Muscle layer of duodenum (tissue), 2 donors: ENCODE results near the gene CD164L2.

ENCODE experiments used
- H3K27ac ChIP-seq: one replicate; pipeline ENCODE4 v1.7.0; 2013; ENCODE audit warnings: mild to moderate bottlenecking, low read length
- H3K27me3 ChIP-seq: one replicate; pipeline ENCODE4 v1.7.0; 2013; ENCODE audit warnings: low read depth, mild to moderate bottlenecking, control low read depth, low read length
- H3K36me3 ChIP-seq, 2 donors: one replicate each; pipeline ENCODE4 v1.7.0; 2013; ENCODE audit warnings: low read length in 2 of 2, control low read depth in 1 of 2, mild to moderate bottlenecking in 1 of 2; ENCODE audit not compliant: insufficient read depth in 2 of 2, control insufficient read depth in 1 of 2
- H3K4me1 ChIP-seq, 2 donors: one replicate each; pipeline ENCODE4 v1.7.0; 2013; ENCODE audit warnings: low read length in 2 of 2, mild to moderate bottlenecking in 2 of 2, control low read depth in 1 of 2, moderate library complexity in 1 of 2; ENCODE audit not compliant: insufficient read depth in 2 of 2, control insufficient read depth in 1 of 2
- H3K4me3 ChIP-seq, 2 donors: one replicate each; pipeline ENCODE4 v1.7.0; 2013; ENCODE audit warnings: low read length in 2 of 2, low read depth in 1 of 2, mild to moderate bottlenecking in 1 of 2
- H3K9me3 ChIP-seq, 2 donors: one replicate each; pipeline ENCODE4 v1.7.0; 2013; ENCODE audit warnings: low read length in 2 of 2, control low read depth in 1 of 2, mild to moderate bottlenecking in 1 of 2; ENCODE audit not compliant: control insufficient read depth in 1 of 2
- donor health status: healthy.

The CD164L2 gene

DNA sequence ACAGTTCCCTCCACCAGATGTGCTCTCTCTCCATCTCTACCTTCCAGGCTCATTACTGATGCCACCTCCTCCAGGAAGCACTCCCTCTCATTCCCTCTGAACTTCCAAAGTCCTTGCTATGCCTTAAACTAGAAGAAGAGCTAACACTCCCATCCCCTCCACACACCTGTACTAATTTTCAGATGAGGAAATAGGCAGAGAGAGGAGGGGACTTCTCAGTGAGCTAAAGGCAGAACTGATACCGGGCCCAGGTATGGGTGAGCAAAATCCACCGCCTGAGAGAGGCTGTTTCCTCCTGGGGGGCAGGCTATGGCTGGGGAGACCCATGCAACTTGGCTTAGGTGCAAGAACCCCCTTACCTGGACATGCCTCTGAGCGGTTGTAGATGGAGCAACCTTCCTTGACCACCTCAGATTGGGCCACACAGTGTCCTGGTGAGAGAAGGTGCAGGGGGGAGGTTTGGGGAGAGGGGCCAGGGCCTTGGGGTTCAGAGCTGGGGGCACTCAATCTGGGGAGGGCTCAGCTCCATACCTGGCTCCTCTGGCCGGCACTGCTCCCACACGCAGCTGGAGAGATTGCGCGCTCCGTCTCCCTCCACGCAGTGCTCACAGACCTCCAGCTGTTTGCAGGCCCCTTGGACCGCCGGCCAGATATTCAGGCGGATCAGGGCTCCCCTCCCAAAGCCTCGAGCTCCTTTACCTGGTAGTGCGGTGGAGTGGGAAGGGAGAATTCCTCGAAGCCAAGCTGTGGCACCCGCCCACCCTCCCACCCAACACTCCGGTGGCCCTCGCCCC, 967 bp downstream of the CD164L2 start:
- H3K36me3 ChIP-seq: no peaks in the 10 kb centered on the region
- H3K4me3 ChIP-seq: no peak overlapping the region
- H3K27ac ChIP-seq: no peak overlapping the region
- no peaks in the 10 kb centered on the region for H3K27me3 ChIP-seq
- no peaks in the 10 kb centered on the region for H3K9me3 ChIP-seq
- no peaks in the 10 kb centered on the region for H3K4me1 ChIP-seq

DNA sequence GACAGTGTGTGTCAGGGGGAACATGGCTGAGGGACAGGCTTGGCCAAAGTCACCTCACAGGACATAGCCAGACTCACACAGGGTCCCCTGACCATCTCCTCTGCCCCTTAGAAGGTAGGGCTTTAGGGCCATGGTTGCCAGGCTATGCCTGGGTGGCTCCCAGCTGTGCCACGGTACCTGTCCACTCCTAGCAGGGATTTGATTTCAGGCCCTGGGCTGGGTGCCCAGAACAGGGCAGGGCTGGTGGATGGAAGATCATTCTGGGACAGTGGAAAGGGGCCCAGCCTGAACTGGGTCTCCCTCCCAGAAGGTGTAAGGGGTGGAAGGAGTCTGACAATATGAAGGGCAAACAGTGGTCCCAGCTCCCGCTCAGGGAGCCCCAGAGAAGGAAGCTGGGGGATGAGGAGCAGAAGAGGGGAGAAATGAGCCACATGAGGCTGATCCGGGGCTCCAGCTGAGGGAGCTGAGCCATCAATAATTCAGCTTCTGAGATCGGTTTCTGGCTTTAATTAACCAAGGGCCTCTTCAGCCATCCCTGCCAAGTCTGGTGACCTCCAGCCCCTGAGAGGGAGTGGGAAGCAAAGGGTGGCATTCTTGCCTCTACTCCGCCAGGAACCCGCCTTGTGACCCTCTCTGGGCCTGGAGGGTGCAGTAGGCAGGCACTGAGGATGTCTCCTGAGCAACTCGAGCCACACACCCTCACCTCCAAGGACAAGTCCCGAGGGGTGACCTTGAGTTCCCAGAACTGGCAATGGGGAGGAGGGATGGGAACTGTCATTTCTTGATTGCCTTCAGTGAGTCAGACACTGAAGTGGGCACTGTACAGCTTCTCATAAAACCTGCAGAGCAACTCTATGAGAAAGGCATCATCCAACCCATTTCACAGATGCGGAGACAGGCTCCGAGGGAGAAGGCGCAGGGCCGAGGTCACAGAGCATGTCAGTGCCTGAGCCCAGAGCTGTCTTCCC, 2.1 kb downstream of the CD164L2 start:
- no peaks in the 10 kb centered on the region for H3K36me3 ChIP-seq
- H3K9me3 ChIP-seq: no peaks in the 10 kb centered on the region
- no peak overlapping the region for H3K27ac ChIP-seq
- no peaks in the 10 kb centered on the region for H3K27me3 ChIP-seq
- no peaks in the 10 kb centered on the region for H3K4me1 ChIP-seq
- H3K4me3 ChIP-seq: no peak overlapping the region

DNA sequence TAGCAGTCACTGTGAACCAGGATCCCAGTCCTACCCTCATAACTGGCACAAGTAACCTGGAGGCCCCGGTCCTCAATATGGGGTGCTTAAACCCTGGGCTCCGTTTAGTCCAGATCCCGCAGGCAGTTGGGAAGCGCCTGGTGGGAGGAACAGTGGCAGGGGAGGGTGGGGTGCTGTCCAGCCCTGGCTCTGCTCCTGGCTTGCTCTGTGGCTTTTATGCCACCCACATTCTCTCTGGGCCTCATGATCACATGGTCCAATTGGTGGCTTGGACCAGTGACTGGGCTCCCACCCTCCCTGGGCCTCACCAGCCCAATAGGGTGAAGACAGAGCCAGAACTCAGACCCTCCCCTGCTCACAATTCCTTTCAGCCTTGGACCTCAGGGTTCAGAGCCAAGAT, 2.9 kb downstream of the CD164L2 start:
- Histone ChIP-seq H3K27ac (no peak overlapping the region), H3K4me3 (no peak overlapping the region), H3K9me3 (no peaks in the 10 kb centered on the region), H3K27me3 (no peaks in the 10 kb centered on the region), H3K36me3 (no peaks in the 10 kb centered on the region), H3K4me1 (no peaks in the 10 kb centered on the region)

DNA sequence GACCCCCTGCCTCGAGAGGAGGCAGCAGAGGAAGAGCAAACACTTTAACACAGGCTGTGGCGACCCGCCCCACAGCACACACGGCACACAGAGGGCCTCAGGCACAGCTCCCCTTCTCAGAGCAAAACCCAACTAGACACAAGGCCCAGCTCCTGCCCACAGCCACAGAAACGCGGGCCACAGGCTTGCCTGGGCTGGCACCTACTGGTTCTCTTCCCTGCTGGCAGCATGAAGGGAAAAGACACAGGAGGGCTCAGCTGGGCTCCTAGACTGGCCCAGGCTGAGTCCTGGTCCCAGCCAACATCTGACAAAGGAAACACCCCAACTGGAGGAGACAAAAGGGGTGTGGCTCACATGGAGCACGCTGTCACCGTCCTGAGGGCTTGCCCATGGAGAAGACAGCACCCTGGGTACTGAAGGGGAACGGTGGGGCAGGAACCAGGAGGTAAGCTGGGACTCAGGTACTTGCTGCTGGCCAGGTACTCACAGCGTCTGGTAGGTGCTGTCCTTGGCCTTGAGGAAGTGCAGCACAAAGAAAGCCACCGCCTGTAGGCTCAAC, 3.5 kb downstream of the CD164L2 start:
- H3K9me3 ChIP-seq: no peaks in the 10 kb centered on the region
- no peak overlapping the region for H3K4me3 ChIP-seq
- H3K4me1 ChIP-seq: no peaks in the 10 kb centered on the region
- no peaks in the 10 kb centered on the region for H3K27me3 ChIP-seq
- no peaks in the 10 kb centered on the region for H3K36me3 ChIP-seq
- no peak overlapping the region for H3K27ac ChIP-seq

DNA sequence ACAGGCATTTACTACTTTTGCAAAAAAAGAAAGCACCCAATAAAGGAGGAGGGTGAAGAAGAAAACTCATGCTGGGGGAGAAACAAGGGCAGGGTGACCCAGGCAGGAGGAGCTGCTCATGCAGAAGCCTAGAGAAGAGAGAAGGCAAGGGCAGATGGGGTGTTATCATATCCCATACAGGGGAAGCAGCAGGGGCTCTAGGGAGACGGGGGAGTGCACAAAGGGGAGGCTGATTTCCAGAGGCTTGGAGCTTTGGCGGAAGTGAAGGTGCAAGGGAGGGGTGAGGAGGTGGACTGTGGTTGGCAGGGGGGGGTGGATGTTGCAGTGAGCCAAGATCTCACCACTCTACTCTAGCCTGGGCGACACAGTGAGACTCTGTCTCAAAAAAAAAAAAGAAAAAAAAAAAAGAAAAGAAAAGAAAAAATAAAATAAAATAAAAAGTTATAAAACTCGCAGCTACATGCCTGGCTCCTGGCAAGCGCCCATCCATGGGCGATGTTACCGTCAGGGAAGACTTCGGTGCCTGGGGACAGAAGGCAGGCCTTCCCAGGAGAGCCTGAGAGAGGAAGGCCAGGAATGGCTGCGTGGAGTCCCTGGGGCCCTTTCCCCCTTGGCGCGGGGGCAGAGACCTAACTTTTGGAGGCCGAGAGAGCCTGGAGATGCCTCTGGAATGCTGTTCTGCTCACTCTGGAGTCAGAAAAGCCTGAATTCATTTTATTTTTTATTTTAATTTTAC, 5.2 kb downstream of the CD164L2 start:
- Histone ChIP-seq H3K36me3 (no peaks in the 10 kb centered on the region), H3K4me1 (no peaks in the 10 kb centered on the region), H3K27ac (no peak overlapping the region), H3K9me3 (no peaks in the 10 kb centered on the region), H3K27me3 (no peaks in the 10 kb centered on the region), H3K4me3 (no peak overlapping the region)

DNA sequence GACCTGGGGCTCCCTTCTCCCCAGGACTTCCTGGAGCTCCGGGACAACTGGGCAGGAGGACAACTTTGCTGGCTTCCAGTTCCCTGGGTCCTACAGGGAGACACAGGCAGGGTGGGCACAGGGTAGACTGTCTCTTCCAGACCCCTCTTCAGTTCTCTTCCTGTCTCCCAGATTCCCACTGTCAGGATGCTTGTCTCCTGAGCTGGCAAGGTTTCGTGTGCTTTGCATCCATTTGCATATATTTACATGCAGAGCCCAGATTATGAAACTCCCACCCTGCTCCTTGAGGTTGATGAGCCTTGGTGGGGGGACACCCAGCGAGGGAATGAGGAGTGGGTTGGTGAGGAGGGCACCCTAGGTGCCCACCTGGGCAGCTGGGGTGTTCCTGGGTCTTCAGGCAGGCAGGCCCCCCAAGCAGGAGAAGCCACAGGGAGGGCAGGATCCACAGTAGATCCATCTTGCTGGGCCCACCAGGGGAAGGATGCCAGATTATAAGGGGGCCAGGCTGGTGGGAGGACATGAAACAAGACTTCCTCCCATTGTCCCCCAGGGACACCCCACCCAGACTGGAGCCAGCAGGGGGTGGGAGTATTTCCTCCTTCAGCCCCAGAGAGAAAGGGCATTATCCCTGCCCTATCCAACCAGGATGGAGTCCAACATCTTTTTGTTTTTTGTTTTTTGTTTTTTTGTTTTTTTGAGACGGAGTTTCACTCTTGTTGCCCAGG, 8.6 kb downstream of the CD164L2 start, which contains the start of gene FCN3:
FCN3 (minus strand) TSS at position 463 of the 725 bp plus-strand sequence; CDS start at position 457, 6 bp downstream.
- Histone ChIP-seq H3K9me3 (no peaks in the 10 kb centered on the region), H3K4me3 (no peak within 1 kb of the TSS), H3K27me3 (no peaks in the 10 kb centered on the region), H3K36me3 (no peaks in the 10 kb centered on the region), H3K27ac (no peak within 1 kb of the TSS), H3K4me1 (no peaks in the 10 kb centered on the region)

DNA sequence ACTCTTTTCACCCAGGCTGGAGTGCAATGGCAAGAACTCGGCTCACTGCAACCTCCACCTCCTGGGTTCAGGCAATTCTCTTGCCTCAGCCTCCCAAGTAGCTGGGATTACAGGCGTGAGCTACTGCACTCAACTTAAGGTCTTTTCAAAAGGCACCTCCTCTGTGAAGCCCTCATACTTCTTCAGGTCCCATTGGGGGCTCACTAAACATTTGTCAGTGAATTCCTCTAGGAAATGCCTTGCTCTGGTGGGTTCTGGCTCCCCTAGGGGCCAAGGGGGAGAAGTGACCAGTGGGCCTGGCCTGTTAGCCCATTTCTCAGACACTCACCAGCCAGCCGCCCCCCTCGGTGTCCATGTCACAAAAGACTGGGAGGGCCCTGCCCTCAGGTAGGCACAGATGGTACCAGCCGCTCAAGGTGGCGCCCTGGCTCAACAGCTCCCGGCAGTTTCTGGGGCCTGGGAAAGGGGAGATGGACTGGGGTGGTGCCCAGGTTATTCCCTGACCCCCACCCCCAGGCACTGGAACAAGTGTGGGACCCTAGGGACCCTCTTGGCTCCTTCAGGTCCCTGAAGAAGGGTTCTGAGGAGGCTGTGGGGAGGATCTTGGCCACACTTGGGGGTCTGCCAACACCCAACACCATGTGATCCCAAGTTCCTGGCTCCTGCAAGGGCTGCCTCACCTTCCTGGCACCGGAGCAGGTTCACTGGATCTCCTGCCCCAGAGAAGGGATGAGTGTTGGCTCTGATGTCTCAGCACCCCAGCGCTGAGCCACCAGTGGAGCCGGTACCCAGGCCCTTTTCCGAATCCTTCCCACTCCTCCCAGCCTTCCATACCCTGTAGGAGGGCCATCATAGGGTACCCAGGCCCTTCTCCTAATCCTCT, 10.1 kb downstream of the CD164L2 start:
- H3K4me1 ChIP-seq: no peaks in the 10 kb centered on the region
- no peak overlapping the region for H3K4me3 ChIP-seq
- no peaks in the 10 kb centered on the region for H3K9me3 ChIP-seq
- no peak overlapping the region for H3K27ac ChIP-seq
- no peaks in the 10 kb centered on the region for H3K36me3 ChIP-seq
- H3K27me3 ChIP-seq: no peaks in the 10 kb centered on the region

DNA sequence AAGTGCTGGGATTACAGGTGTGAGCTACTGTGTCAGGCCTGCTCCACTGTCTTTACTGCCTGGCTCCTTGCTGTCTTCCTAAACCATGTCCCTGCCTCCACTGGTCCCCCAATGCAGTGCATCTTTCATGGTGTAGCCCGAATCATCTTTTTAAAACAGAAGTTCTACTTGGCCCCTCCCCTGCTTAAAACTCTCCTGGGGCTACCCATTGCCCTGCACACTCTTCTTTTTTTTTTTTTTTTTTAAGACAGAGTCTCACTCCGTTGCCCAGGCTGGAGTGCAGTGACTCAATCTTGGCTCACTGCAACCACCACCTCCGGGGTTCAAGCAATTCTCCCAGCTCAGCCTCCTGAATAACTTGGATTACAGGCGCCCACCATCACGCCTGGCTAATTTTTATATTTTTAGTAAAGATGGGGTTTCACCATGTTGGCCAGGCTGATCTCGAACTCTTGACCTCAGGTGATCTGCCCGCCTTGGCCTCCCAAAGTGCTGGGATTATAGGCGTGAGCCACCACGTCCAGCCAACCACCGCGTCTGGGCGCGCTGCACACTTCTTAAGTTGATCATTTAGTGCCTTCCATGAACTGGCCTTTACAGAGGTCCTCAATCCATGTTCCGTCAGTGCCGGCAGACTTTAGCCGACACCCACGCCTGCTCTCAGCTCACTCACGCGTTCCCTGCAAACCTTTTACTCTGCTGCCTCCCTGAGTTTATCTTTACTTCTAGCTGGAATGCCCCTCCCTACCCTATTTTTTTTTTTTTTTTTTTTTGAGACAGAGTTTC, 10.9 kb downstream of the CD164L2 start:
- Histone ChIP-seq H3K9me3 (no peaks in the 10 kb centered on the region), H3K4me1 (peaks cover 5 to 8% of the 10 kb centered on the region in 2 donors), H3K4me3 (no peak overlapping the region), H3K27me3 (no peaks in the 10 kb centered on the region), H3K36me3 (no peaks in the 10 kb centered on the region), H3K27ac (no peak overlapping the region)

DNA sequence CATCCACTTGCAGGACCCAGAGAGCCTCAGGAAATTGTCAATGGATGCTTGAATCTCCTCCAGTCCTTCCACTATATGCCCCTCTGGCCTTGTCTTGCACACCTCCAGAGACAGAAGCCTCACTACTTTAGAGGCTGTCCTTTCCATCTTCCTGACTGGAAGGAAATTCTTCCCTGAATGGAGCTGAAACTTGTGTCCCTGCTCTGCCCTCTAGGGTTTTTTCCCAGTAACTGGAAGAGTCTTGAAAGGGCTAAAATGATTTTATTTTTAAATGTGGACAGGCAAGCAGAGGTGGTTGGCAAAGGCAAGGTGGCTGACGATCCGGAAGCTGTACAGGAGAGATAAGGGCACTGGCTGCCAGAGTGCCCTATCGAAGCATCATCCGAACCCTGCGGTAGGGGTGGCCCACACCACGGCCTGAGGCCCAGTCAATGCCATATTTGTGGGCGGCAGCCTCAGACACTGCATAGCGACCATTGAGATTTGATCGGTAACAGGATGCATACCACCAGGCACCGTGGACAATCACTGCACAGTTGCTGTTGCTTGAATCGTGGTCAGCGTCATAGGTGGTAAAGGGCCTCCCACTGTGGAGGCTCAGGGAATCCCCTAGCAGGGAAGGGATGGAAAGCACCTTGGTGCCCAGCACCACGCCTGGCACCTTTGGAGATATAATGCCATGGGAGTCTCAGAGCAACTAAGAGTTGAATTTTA, 14.1 kb downstream of the CD164L2 start:
- Histone ChIP-seq H3K27me3 (no peaks in the 10 kb centered on the region), H3K27ac (no peak overlapping the region), H3K36me3 (peaks cover 0 to 3% of the 10 kb centered on the region in 2 donors), H3K9me3 (no peaks in the 10 kb centered on the region), H3K4me1 (peaks cover 16 to 23% of the 10 kb centered on the region in 2 donors), H3K4me3 (no peak overlapping the region)
